Sigmoid colon (tissue), 4 donors: ENCODE measurements around the gene MPDZ.

ENCODE experiments used
- POLR2AphosphoS5 ChIP-seq, 4 donors: sonication (generic); formaldehyde crosslinking; IDR thresholded peaks; one replicate each; pipeline ENCODE4 v1.6.1; 2017; ENCODE audit warnings: antibody characterized with exemption in 4 of 4
- TF ChIP-seq, protein P1 (sequence below), 4 experiments: fragments of 450-650 bp in 3 of 4; fragments of 200-600 bp in 1 of 4; IDR thresholded peaks; one replicate each; pipeline ENCODE4 v1.5.1; 2016 to 2019; ENCODE audit warnings: antibody characterized with exemption in 4 of 4, mild to moderate bottlenecking in 3 of 4, moderate library complexity in 2 of 4

DNA sequence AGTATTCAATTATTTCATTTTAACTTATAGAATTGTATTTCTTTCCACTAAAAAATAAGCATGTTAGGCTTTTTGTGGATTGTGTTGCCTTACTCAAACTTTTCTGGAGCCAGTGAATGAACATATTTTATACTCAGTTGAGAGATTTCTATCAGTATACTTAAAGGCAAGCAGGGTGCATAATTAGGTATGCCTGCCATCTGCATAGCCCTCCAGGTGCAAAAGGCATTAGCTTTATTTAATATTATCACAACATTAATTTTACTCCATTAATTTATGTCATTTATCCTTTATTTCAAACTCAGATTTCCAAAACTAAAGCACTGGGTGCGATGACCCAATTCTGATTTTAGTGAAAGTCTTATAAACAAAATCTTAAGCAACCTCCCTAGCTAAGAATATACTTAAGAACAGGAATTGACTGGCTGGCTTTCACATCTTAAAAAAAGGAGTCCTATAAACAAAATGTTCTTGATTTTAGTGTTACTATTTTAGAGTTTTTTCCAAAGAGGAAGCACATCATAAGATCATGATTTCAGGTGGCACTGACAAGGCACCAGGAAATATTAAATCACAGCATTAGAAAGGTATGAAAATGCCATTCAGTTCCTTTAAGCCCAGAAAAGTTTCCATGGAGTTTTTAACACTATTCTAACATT, 178.4 kb downstream of the MPDZ start:
- TF ChIP-seq, protein P1, sequence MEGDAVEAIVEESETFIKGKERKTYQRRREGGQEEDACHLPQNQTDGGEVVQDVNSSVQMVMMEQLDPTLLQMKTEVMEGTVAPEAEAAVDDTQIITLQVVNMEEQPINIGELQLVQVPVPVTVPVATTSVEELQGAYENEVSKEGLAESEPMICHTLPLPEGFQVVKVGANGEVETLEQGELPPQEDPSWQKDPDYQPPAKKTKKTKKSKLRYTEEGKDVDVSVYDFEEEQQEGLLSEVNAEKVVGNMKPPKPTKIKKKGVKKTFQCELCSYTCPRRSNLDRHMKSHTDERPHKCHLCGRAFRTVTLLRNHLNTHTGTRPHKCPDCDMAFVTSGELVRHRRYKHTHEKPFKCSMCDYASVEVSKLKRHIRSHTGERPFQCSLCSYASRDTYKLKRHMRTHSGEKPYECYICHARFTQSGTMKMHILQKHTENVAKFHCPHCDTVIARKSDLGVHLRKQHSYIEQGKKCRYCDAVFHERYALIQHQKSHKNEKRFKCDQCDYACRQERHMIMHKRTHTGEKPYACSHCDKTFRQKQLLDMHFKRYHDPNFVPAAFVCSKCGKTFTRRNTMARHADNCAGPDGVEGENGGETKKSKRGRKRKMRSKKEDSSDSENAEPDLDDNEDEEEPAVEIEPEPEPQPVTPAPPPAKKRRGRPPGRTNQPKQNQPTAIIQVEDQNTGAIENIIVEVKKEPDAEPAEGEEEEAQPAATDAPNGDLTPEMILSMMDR (IDR thresholded peaks at IDR 0.05), result no peak
- peak in 3 of 4 donors; percentile 10 to 42 (median 41) for TF ChIP-seq POLR2AphosphoS5 (IDR thresholded peaks at IDR 0.05)
